HK-2 (cell line): ENCODE results near the gene METAP1.
"Not testable (repeated sequence)": the region's sequence is repeated elsewhere in the genome, so short reads cannot be mapped to it uniquely, and the experiment has no call there.

Source experiments
- DNase-seq: peaks from one replicate; pipeline ENCODE4 v3.0.0-alpha.2; 2018; ENCODE audit not compliant: unreplicated experiment

The METAP1 gene

DNA sequence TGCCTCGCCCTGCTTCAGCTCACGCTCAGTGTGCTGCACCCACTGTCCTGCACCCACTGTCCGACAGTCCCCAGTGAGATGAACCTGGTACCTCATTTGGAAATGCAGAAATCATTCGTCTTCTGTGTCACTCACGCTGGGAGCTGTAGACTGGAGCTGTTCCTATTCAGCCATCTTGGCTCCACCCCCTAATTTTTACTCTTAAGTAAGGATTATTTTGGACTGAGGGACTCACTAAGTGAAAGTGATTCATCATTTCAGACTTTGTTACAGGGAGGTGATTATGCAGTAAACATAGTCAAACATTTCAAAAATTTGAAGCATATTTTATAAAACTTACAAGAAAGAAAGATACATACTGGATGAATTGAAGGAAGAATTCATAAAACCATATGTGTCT is 104.3 kb downstream of the METAP1 start:
- not testable (repeated sequence) for DNase-seq

DNA sequence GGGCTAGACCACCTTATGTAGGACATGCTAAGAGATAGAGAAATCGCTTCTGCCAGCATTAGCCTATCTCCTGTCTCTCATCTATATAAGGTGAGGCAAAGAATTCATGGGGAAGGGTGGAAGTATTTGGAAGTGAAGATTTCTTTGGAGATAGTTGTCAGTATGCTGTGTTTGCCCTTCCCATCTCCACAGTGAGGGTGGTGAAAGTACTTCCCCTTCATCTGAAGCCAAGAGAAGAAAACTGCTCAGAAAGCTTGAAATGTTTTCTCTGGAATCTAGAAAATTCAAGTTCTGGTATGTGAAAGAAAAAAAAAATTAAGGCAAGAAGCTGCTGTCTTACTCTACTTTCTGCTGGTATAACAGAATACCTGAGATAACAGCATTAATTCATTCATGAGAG is 105.4 kb downstream of the METAP1 start:
- DNase-seq, result no peak

DNA sequence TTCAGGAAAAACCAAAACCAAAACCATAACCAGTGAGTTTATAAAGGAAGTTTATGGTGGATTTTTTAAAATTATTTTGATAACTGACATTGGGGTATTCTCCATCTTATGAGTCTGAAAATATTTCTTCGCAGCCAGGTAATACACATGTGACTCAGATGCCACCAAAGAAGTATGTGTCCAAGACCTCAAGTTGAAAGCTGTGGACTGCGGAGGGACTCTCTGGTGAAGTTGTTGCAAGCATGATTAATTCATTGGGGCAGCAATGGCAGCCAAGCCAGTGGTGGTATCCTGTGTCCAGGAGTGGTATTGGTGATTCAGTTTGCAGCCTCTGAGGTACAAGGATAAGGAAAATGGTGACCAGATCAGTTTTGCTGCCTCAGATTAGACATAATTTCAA is 107.1 kb downstream of the METAP1 start:
- no peak for DNase-seq

DNA sequence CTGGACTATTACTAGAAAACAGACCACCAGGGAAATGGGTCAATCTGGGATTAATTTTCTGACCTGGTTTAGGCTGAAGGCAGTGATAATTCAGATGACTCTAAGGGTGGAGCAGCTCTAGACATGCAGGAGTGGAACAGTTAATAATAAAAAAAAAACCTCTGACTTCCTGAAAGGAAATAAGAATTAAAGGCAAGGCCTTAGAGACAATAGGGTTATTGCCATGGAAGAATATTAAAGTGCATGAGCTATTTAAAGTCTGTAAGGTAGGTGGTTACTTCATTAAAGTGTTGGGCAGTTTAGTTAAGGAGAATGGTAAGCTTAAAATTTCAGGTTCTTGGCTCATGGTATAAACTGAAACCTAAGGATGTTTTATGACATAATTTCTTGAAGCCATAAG is 107.6 kb downstream of the METAP1 start:
- no peak for DNase-seq

DNA sequence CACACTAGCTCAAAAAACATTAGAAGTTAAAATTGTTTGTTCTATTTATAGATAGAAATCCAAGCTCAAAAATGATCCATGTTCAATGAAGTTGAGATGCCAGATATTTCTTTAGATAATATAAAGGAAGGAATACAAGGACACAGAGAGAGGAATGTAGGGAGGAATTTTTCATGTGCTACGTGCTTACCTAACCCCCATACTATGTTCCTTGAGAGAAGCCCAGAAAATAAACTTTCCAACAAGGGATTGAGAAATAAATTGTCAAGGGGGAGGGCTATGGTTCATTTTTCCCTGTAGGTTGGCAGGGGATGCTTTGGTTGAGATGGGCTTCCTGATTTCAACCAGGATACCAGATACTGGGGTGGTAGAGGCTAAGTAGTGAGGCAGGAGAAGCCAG is 108.6 kb downstream of the METAP1 start:
- DNase-seq, result no peak

DNA sequence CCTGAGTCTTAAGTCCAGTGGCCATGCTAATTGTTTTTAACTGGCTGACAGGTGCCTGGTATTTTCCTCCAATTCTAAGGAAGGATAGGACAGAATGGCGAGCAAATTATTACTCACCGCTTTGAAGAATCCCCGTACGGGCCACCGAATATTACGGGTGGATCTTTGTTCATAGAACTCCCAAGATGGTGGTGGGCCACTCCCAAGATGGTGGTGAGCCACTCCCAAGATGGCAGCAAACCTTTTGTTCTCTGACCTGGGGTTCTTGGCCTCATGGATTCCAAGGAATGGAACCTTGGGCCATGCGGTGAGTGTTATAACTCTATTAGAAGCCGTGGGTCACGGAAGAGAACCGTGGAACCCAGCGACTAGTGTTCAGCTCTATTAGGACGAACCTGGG is 113.8 kb downstream of the METAP1 start:
- DNase-seq, result not testable (repeated sequence)
